Thymus (tissue), 11 donors: ENCODE measurements around the gene ITGB8. TPM values are rescaled to one million over a fixed set of nuclear protein-coding genes. Genes with fewer than 3 reads are reported as not detected.

Source experiments
- DNase-seq, 9 donors: peaks; one replicate each; pipeline ENCODE4 v3.0.0-alpha.2; 2013; ENCODE audit warnings: low spot score in 9 of 9, low read depth in 6 of 9, missing footprints in 1 of 9
- H3K27ac ChIP-seq, 2 donors: one replicate each; pipeline ENCODE4 v1.5.1; 2013; ENCODE audit warnings: control low read depth in 1 of 2, low read depth in 1 of 2, low read length in 1 of 2, mild to moderate bottlenecking in 1 of 2, moderate library complexity in 1 of 2
- H3K27me3 ChIP-seq, 2 donors: one replicate each; pipeline ENCODE4 v1.5.1; 2013; ENCODE audit warnings: low read length in 1 of 2; ENCODE audit not compliant: control insufficient read depth in 2 of 2, insufficient read depth in 1 of 2
- H3K36me3 ChIP-seq, 2 donors: one replicate each; pipeline ENCODE4 v1.5.1; 2013; ENCODE audit warnings: low read length in 1 of 2, mild to moderate bottlenecking in 1 of 2, moderate library complexity in 1 of 2; ENCODE audit not compliant: control insufficient read depth in 2 of 2, insufficient read depth in 2 of 2
- H3K4me1 ChIP-seq, 2 donors: one replicate each; pipeline ENCODE4 v1.5.1; 2013; ENCODE audit warnings: low read length in 2 of 2; ENCODE audit not compliant: control insufficient read depth in 2 of 2, insufficient read depth in 2 of 2
- H3K4me3 ChIP-seq, 2 donors: one replicate each; pipeline ENCODE4 v1.5.1; 2013; ENCODE audit warnings: low read length in 2 of 2, control low read depth in 1 of 2, mild to moderate bottlenecking in 1 of 2
- H3K9me3 ChIP-seq, 2 donors: one replicate each; pipeline ENCODE4 v1.5.1; 2013; ENCODE audit warnings: low read length in 1 of 2, mild to moderate bottlenecking in 1 of 2; ENCODE audit not compliant: control insufficient read depth in 2 of 2, insufficient read depth in 1 of 2
- WGBS: extraction: QIAGEN DNeasy Blood & Tissue Kit; methylation state at CpG from one replicate; pipeline ENCODE4 v1.1.7; 2013; 5-methylcytosine and 5-hydroxymethylcytosine counted together
- polyA plus RNA-seq: library from polyadenylated mRNA; stranded (reverse); fragments of 200-250 nt; gene quantifications from one replicate; pipeline ENCODE4 v1.2.3, GENCODE V29; 2013
- total RNA-seq: library from RNA; stranded (reverse); fragments of 120-200 nt; gene quantifications from one replicate; pipeline ENCODE4 v1.2.4, GENCODE V29; 2013
- donor health status: healthy.

Gene ITGB8
- total and polyA plus RNA-seq, 2 donors: 2.3 to 2.6 TPM

- Histone ChIP-seq H3K36me3 (no peaks in the 10 kb centered on the region), H3K4me1 (no peaks in the 10 kb centered on the region), H3K27me3 (no peaks in the 10 kb centered on the region), H3K4me3 (no peak overlapping the region), H3K27ac (peak overlapping the region in 1 of 2 donors; percentile 13), H3K9me3 (peaks cover 0 to 1% of the 10 kb centered on the region in 2 donors)
- DNase-seq: no peak
- WGBS: 95% methylated on average over 9 of the region's 9 CpGs
These were observed 24.2 kb downstream of the ITGB8 start for GRCh38 chr7:20354610-20355528.

- no peaks in the 10 kb centered on the region for H3K27me3 ChIP-seq
- peaks cover 0 to 1% of the 10 kb centered on the region in 2 donors for H3K9me3 ChIP-seq
- no peaks in the 10 kb centered on the region for H3K4me1 ChIP-seq
- DNase-seq: no peak
- H3K27ac ChIP-seq: no peak overlapping the region
- H3K4me3 ChIP-seq: no peak overlapping the region
- WGBS: 96% methylated on average over 3 of the region's 3 CpGs
- no peaks in the 10 kb centered on the region for H3K36me3 ChIP-seq
These were observed 27.4 kb downstream of the ITGB8 start for GRCh38 chr7:20358106-20358505.

GRCh38 chr7:20358762-20359282 lies 28.1 kb downstream of the ITGB8 start:
- Histone ChIP-seq H3K36me3 (no peaks in the 10 kb centered on the region), H3K27me3 (no peaks in the 10 kb centered on the region), H3K27ac (no peak overlapping the region), H3K4me3 (no peak overlapping the region), H3K4me1 (no peaks in the 10 kb centered on the region), H3K9me3 (peaks cover 0 to 1% of the 10 kb centered on the region in 2 donors)
- WGBS: 98% methylated on average over 3 of the region's 3 CpGs
- DNase-seq: no peak

GRCh38 chr7:20359341-20359963 lies 28.8 kb downstream of the ITGB8 start:
- no peak for DNase-seq

GRCh38 chr7:20362574-20363253 lies 32.0 kb downstream of the ITGB8 start:
- no peak for DNase-seq
- 95% methylated on average over 2 of the region's 2 CpGs for WGBS
- no peaks in the 10 kb centered on the region for H3K4me1 ChIP-seq

More at GRCh38 chr7:20359341-20359963, 28.8 kb downstream of the ITGB8 start:
- 98% methylated on average over 1 of the region's 1 CpG for WGBS
- Histone ChIP-seq H3K4me3 (no peak overlapping the region), H3K27me3 (no peaks in the 10 kb centered on the region), H3K4me1 (no peaks in the 10 kb centered on the region), H3K9me3 (peaks cover 0 to 1% of the 10 kb centered on the region in 2 donors), H3K36me3 (no peaks in the 10 kb centered on the region), H3K27ac (no peak overlapping the region)

GRCh38 chr7:20364571-20365196 lies 34.0 kb downstream of the ITGB8 start:
- 93% methylated on average over 4 of the region's 4 CpGs for WGBS
- Histone ChIP-seq H3K9me3 (no peaks in the 10 kb centered on the region), H3K36me3 (no peaks in the 10 kb centered on the region), H3K4me3 (no peak overlapping the region), H3K4me1 (no peaks in the 10 kb centered on the region), H3K27ac (no peak overlapping the region), H3K27me3 (no peaks in the 10 kb centered on the region)
- no peak for DNase-seq

More at GRCh38 chr7:20362574-20363253, 32.0 kb downstream of the ITGB8 start:
- Histone ChIP-seq H3K4me3 (no peak overlapping the region), H3K27me3 (no peaks in the 10 kb centered on the region), H3K36me3 (no peaks in the 10 kb centered on the region), H3K9me3 (no peaks in the 10 kb centered on the region), H3K27ac (no peak overlapping the region)

- Histone ChIP-seq H3K4me3 (no peak overlapping the region), H3K4me1 (no peaks in the 10 kb centered on the region), H3K9me3 (no peaks in the 10 kb centered on the region), H3K36me3 (no peaks in the 10 kb centered on the region), H3K27ac (no peak overlapping the region), H3K27me3 (no peaks in the 10 kb centered on the region)
- no peak for DNase-seq
- 81% methylated on average over 4 of the region's 4 CpGs for whole genome bisulfite sequencing
These were observed 34.8 kb downstream of the ITGB8 start for GRCh38 chr7:20365486-20365885.

- no peak for DNase-seq
- H3K36me3 ChIP-seq: no peaks in the 10 kb centered on the region
- H3K27ac ChIP-seq: no peak overlapping the region
- no peaks in the 10 kb centered on the region for H3K27me3 ChIP-seq
- H3K4me1 ChIP-seq: no peaks in the 10 kb centered on the region
- H3K9me3 ChIP-seq: no peaks in the 10 kb centered on the region
- no peak overlapping the region for H3K4me3 ChIP-seq
- 97% methylated on average over 1 of the region's 1 CpG for WGBS
These were observed 43.7 kb downstream of the ITGB8 start for GRCh38 chr7:20374399-20374798.
